Measurements from ENCODE around the gene EFNA3. TPM values are rescaled to one million over a fixed set of nuclear protein-coding genes. Genes with fewer than 3 reads are reported as not detected.
"Not testable (repeated sequence)": the region's sequence is repeated elsewhere in the genome, so short reads cannot be mapped to it uniquely, and the experiment has no call there.

EFNA3 gene
- total RNA-seq, 4 donors from 2014 or later = 0.55 to 1.8 (median 1.6) TPM; not detected in 1

DNA sequence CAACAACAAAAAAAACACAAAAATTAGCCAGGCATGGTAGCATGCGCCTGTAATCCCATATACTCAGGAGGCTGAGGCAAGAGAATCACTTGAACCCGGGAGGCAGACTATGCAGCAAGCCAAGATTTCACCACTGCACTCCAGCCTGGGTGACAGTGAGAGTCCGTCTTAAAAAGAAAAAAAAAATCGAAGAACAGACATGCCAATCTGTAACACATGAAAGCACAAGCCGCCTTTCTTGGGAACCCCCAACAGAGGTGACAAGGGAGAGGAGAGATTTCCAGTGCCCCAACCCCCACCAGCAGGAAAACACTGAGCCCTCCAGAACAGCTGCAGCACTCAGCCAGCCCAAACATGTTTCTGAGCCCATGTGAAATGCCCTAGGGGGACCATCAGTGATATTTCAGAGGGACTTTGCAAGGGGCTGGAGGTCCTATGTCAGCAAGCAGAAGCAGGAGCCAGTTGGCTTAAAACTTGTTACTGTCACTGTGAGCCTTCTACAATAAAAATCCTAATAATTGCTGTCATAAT lies 34.9 kb downstream of the EFNA3 start:
- DNase-seq = no peak
- no peak for ATAC-seq
- Histone ChIP-seq H3K36me3 (no peaks in the 10 kb centered on the region), H3K4me1 (no peaks in the 10 kb centered on the region), H3K27me3 (peaks cover 0 to 1% (median 0%) of the 10 kb centered on the region in 3 donors), H3K4me3 (no peak overlapping the region), H3K9me3 (no peaks in the 10 kb centered on the region), H3K27ac (no peak overlapping the region)
- intact Hi-C loops (cut with DNase I; ENCODE audit: low total_unique reads) (no loop called here), in situ Hi-C loops (cut with MboI; ENCODE audit: low sequenced_read_pairs in 4 of 4) (no loop called here)
- TF ChIP-seq, protein P1, sequence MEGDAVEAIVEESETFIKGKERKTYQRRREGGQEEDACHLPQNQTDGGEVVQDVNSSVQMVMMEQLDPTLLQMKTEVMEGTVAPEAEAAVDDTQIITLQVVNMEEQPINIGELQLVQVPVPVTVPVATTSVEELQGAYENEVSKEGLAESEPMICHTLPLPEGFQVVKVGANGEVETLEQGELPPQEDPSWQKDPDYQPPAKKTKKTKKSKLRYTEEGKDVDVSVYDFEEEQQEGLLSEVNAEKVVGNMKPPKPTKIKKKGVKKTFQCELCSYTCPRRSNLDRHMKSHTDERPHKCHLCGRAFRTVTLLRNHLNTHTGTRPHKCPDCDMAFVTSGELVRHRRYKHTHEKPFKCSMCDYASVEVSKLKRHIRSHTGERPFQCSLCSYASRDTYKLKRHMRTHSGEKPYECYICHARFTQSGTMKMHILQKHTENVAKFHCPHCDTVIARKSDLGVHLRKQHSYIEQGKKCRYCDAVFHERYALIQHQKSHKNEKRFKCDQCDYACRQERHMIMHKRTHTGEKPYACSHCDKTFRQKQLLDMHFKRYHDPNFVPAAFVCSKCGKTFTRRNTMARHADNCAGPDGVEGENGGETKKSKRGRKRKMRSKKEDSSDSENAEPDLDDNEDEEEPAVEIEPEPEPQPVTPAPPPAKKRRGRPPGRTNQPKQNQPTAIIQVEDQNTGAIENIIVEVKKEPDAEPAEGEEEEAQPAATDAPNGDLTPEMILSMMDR (IDR thresholded peaks at IDR 0.05 in 4 of 5, conservative IDR thresholded peaks at IDR 0.05 in 1 of 5) = no peak
- no peak for TF ChIP-seq POLR2A (IDR thresholded peaks at IDR 0.05)

DNA sequence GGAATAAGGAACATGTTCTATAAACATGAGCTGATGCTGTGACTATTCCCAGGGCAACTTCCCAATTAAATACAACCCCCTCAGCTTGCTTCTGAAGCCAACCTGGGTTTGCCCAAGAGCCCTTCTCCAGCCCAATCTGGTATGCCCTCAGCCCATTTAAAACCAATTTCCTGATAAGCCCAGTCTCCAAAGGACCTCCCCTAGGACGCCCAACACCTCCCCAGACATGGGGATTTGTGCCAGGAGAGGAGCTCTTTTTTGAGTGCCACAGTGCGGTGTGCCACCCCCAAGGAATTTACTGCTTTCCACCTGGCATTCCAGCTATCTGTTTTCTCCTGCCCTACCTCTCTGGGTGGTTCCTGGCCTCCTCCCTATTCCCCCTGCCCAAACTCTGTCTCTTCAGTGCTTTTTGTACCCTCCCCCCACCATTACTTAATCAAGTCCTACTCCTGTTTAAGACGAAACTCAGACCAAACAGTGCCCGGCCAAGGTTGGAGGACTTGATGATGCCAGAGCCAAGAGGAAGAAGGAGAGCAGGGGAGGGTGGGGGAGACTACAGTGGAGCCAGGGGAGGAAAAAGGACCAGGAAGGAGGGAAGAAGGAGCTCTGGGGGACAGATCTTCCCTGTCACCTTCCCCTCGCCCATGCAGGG lies 37.6 kb downstream of the EFNA3 start:
- H3K36me3 ChIP-seq = no peaks in the 10 kb centered on the region
- DNase-seq = no peak
- H3K9me3 ChIP-seq = no peaks in the 10 kb centered on the region
- in situ Hi-C loops (cut with MboI; ENCODE audit: low sequenced_read_pairs in 4 of 4) = no loop called here
- intact Hi-C loops (cut with DNase I; ENCODE audit: low total_unique reads) = no loop called here
- no peak overlapping the region for H3K4me3 ChIP-seq
- no peaks in the 10 kb centered on the region for H3K4me1 ChIP-seq
- no peak for ATAC-seq
- peaks cover 0 to 3% (median 0%) of the 10 kb centered on the region in 3 donors for H3K27me3 ChIP-seq
- no peak for TF ChIP-seq POLR2A (IDR thresholded peaks at IDR 0.05)
- TF ChIP-seq, protein P1 (IDR thresholded peaks at IDR 0.05 in 4 of 5, conservative IDR thresholded peaks at IDR 0.05 in 1 of 5) = no peak
- no peak overlapping the region for H3K27ac ChIP-seq

DNA sequence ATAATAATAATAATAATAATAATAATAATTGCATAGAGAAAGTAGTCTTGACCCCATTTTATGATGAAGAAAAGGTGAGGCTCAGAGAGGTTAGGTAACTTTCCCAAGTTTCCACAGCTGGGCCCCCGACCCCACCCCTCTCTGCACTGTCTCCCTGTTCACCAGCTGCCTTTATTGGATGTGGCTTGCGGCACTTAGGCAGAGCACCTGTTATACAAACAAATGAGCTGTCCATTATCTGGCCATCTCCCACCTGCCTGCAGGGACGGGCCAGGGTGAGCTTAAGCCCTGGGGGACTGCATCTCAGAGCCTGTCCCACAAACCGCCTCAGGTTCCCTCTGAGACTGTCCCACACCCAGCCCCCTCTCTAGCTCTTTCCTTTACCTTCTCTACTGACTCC lies 39.0 kb downstream of the EFNA3 start:
- in situ Hi-C loops (cut with MboI; ENCODE audit: low sequenced_read_pairs in 4 of 4) = no loop called here
- intact Hi-C loops (cut with DNase I; ENCODE audit: low total_unique reads) = no loop called here
- Histone ChIP-seq H3K36me3 (no peaks in the 10 kb centered on the region), H3K4me1 (no peaks in the 10 kb centered on the region), H3K27ac (no peak overlapping the region), H3K4me3 (no peak overlapping the region), H3K9me3 (no peaks in the 10 kb centered on the region), H3K27me3 (peaks cover 0 to 3% (median 0%) of the 10 kb centered on the region in 3 donors)
- DNase-seq = no peak
- no peak for ATAC-seq
- TF ChIP-seq, protein P1 (IDR thresholded peaks at IDR 0.05 in 4 of 5, conservative IDR thresholded peaks at IDR 0.05 in 1 of 5) = no peak
- no peak for TF ChIP-seq POLR2A (IDR thresholded peaks at IDR 0.05)

DNA sequence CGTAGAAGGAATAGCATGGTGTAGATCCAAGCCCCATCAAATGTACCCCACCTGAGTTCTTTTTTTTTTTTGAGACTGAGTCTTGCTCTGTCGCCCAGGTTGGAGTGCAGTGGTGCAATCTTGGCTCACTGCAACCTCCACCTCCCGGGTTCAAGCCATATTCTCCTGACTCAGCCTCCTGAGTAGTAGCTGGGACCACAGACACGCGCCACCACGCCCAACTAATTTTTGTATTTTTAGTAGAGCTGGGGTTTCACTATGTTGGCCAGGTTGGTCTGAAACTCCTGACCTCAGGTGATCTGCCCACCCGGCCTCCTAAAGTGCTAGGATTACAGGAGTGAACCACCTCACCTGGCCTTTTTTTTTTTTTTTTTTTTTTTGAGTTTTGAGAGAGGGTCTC lies 39.5 kb downstream of the EFNA3 start:
- H3K36me3 ChIP-seq; H3K4me1 ChIP-seq; ATAC-seq; H3K9me3 ChIP-seq; in situ Hi-C loops (cut with MboI; ENCODE audit: low sequenced_read_pairs in 4 of 4); intact Hi-C loops (cut with DNase I; ENCODE audit: low total_unique reads); H3K27me3 ChIP-seq; DNase-seq; H3K4me3 ChIP-seq; H3K27ac ChIP-seq: not testable (repeated sequence)

DNA sequence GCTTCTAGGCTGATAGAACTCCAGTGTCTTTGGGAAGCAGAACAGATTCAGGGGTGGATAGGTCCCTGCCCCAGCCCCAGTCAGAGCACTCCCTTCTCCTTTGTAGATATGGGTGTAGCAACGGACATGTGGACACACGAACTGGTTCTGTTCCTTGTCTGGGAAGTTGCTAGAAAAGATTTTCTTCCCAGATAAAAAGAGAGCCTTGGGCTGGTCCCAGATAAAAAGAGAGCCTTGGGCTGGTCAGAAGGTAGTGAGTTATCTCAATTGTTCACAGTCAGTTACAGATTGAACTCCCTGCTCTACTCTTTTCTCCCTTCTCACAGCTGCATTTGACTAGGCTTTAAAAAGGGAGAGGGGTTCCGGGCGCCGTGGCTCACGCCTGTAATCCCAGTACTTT lies 41.6 kb downstream of the EFNA3 start:
- no peaks in the 10 kb centered on the region for H3K4me1 ChIP-seq
- H3K27me3 ChIP-seq = peaks cover 0 to 3% (median 0%) of the 10 kb centered on the region in 3 donors
- no peak for DNase-seq
- no peak overlapping the region for H3K4me3 ChIP-seq
- H3K9me3 ChIP-seq = no peaks in the 10 kb centered on the region
- no peaks in the 10 kb centered on the region for H3K36me3 ChIP-seq
- H3K27ac ChIP-seq = no peak overlapping the region
- intact Hi-C loops (cut with DNase I; ENCODE audit: low total_unique reads) (no loop called here), in situ Hi-C loops (cut with MboI; ENCODE audit: low sequenced_read_pairs in 4 of 4) (no loop called here)
- TF ChIP-seq, protein P1 (IDR thresholded peaks at IDR 0.05 in 4 of 5, conservative IDR thresholded peaks at IDR 0.05 in 1 of 5) = no peak
- no peak for TF ChIP-seq POLR2A (IDR thresholded peaks at IDR 0.05)
- no peak for ATAC-seq

All from gastrocnemius medialis (tissue), 4 donors.